HepG2 (cell line): ENCODE measurements around the gene COX7A1. TPM values are rescaled to one million over a fixed set of nuclear protein-coding genes. Genes with fewer than 3 reads are reported as not detected.
A peak's percentile ranks its signal among the peaks of the same experiment; 100 is the strongest.

Source experiments
- ARNT2 ChIP-seq: sonication (generic); formaldehyde crosslinking; IDR thresholded peaks from 2 replicates; pipeline ENCODE4 v1.8.0; 2022; ENCODE audit warnings: mild to moderate bottlenecking, low read depth, missing genetic modification reagents, moderate library complexity
- ATF4 ChIP-seq, 2 experiments: fragments of 450-650 bp in 1 of 2; sonication (generic) in 1 of 2; formaldehyde crosslinking; IDR thresholded peaks; 2 replicates each; pipeline versions ENCODE4 v1.5.0 to v1.8.0; 2020 to 2022; ENCODE audit warnings: mild to moderate bottlenecking in 1 of 2, missing genetic modification reagents in 1 of 2
- CBFB ChIP-seq: sonication (generic); formaldehyde crosslinking; IDR thresholded peaks from 2 replicates; pipeline ENCODE4 v1.4.0; 2020; ENCODE audit warnings: missing genetic modification reagents
- DNMT3B ChIP-seq: conservative IDR thresholded peaks from 2 replicates; pipeline ENCODE4 v1.6.1; 2016; ENCODE audit warnings: missing biosample characterization, control low read depth
- DR1 ChIP-seq: sonication (generic); formaldehyde crosslinking; IDR thresholded peaks from 2 replicates; pipeline ENCODE4 v1.8.0; 2021; ENCODE audit warnings: mild to moderate bottlenecking, missing genetic modification reagents, inconsistent platforms
- ELF4 ChIP-seq: sonication (generic); formaldehyde crosslinking; IDR thresholded peaks from 2 replicates; pipeline ENCODE4 v1.5.0; 2020; ENCODE audit warnings: missing genetic modification reagents, mild to moderate bottlenecking, moderate library complexity, borderline replicate concordance
- FOXA1 ChIP-seq, 2 experiments: fragments of 450-650 bp in 1 of 2; sonication (generic) in 1 of 2; formaldehyde crosslinking in 1 of 2; IDR thresholded peaks; 2 replicates each; pipeline versions ENCODE4 v1.4.0 to v1.6.1; 2016 to 2020; ENCODE audit warnings: missing genetic modification reagents in 1 of 2
- HMGXB4 ChIP-seq, 2 experiments: sonication (generic) in 1 of 2; formaldehyde crosslinking in 1 of 2; IDR thresholded peaks; 2 replicates each; pipeline versions ENCODE4 v1.4.0 to v1.6.1; 2018 to 2020; ENCODE audit warnings: missing genetic modification reagents in 2 of 2, borderline replicate concordance in 1 of 2, low read depth in 1 of 2, mild to moderate bottlenecking in 1 of 2, missing biosample characterization in 1 of 2
- ISL2 ChIP-seq: sonication (generic); formaldehyde crosslinking; IDR thresholded peaks from 2 replicates; pipeline ENCODE4 v1.5.0; 2020; ENCODE audit warnings: missing genetic modification reagents
- KDM3A ChIP-seq: IDR thresholded peaks from 2 replicates; pipeline ENCODE4 v1.6.1; 2018; ENCODE audit warnings: low read depth, missing compliant biosample characterization
- KLF11 ChIP-seq: IDR thresholded peaks from 2 replicates; pipeline ENCODE4 v1.6.1; 2016; ENCODE audit warnings: missing compliant biosample characterization
- PAX8 ChIP-seq: sonication (generic); formaldehyde crosslinking; IDR thresholded peaks from 2 replicates; pipeline ENCODE4 v1.8.0; 2022; ENCODE audit warnings: mild to moderate bottlenecking, missing genetic modification reagents, borderline replicate concordance
- PPARG ChIP-seq: conservative IDR thresholded peaks from 2 replicates; pipeline ENCODE4 v1.6.1; 2016; ENCODE audit warnings: missing biosample characterization, missing genetic modification reagents
- REPIN1 ChIP-seq: sonication (generic); formaldehyde crosslinking; IDR thresholded peaks from 2 replicates; pipeline ENCODE4 v1.8.0; 2022; ENCODE audit warnings: missing genetic modification reagents, low read depth, mild to moderate bottlenecking, borderline replicate concordance
- SALL1 ChIP-seq: sonication (generic); formaldehyde crosslinking; IDR thresholded peaks from 2 replicates; pipeline ENCODE4 v1.8.0; 2022; ENCODE audit warnings: mild to moderate bottlenecking, missing genetic modification reagents
- SOX6 ChIP-seq, 2 experiments: fragments of 450-650 bp in 1 of 2; sonication (generic) in 1 of 2; formaldehyde crosslinking in 1 of 2; IDR thresholded peaks; 2 replicates each; pipeline versions ENCODE4 v1.4.0 to v1.6.1; 2017 to 2020; ENCODE audit warnings: antibody characterized with exemption in 1 of 2, mild to moderate bottlenecking in 1 of 2, missing genetic modification reagents in 1 of 2
- ZNF672 ChIP-seq: sonication (generic); formaldehyde crosslinking; IDR thresholded peaks from 2 replicates; pipeline ENCODE4 v1.8.1; 2022; ENCODE audit warnings: missing genetic modification reagents
- polyA plus RNA-seq, 8 experiments: library from polyadenylated mRNA; depleted of rRNA in 3 of 8; stranded (reverse) in 7 of 8; unstranded in 1 of 8; fragments of >200 nt; fragmentation: Illumina TruSeq in 4 of 8; extraction: Trizol in 4 of 8; gene quantifications; 2 replicates each; pipeline versions ENCODE4 v1.2.1 to v1.2.3, GENCODE V29; 2011 to 2016; ENCODE audit warnings: low read depth in 4 of 8, missing spikeins in 1 of 8, mixed read lengths in 1 of 8; ENCODE audit not compliant: insufficient read depth in 1 of 8
- total RNA-seq, 5 experiments: library from RNA; depleted of rRNA; stranded (reverse); fragments of >200 nt; fragmentation: Illumina TruSeq; extraction: Trizol; gene quantifications; 2 replicates each; pipeline ENCODE4 v1.2.3, GENCODE V29; 2016; ENCODE audit warnings: low read depth in 1 of 5
- TF ChIP-seq, protein P1 (sequence below): sonication (generic); formaldehyde crosslinking; IDR thresholded peaks from 2 replicates; pipeline ENCODE4 v1.5.0; 2020; ENCODE audit warnings: mild to moderate bottlenecking, missing genetic modification reagents

COX7A1 gene
- total and polyA plus RNA-seq, 2 of the 13 experiments (the other 11 are each of a cell fraction or from before 2014, with no cell fraction given): not detected

- TF ChIP-seq DR1 (CRISPR knock-in tag): peak; percentile 73
- peak; percentile 25; the same call in 1 of the 2 replicates for TF ChIP-seq ISL2 (CRISPR knock-in tag)
- peak; percentile 70; the same call in 1 of the 2 replicates for TF ChIP-seq PAX8
- TF ChIP-seq ATF4 (CRISPR knock-in tag; IDR thresholded peaks at IDR 0.05): peak in 1 of 2 experiments; percentile 67; a peak in 2 of 4 replicates
- peak; percentile 84; the same call in 1 of the 2 replicates for TF ChIP-seq KLF11 (CRISPR knock-in tag)
- peak; percentile 78 for TF ChIP-seq REPIN1 (CRISPR knock-in tag)
- TF ChIP-seq ELF4 (CRISPR knock-in tag): peak; percentile 62; the same call in 1 of the 2 replicates
- peak; percentile 34; the same call in 1 of the 2 replicates for TF ChIP-seq FOXA1 (IDR thresholded peaks at IDR 0.05)
- peak; percentile 98 for TF ChIP-seq FOXA1 (CRISPR knock-in tag; IDR thresholded peaks at IDR 0.05)
- TF ChIP-seq SOX6 (IDR thresholded peaks at IDR 0.05): no peak
- TF ChIP-seq SOX6 (CRISPR knock-in tag; IDR thresholded peaks at IDR 0.05): peak; percentile 98
- TF ChIP-seq ARNT2 (CRISPR knock-in tag): no peak
- peak; percentile 59; the same call in 1 of the 2 replicates for TF ChIP-seq KDM3A (CRISPR knock-in tag)
- peak; percentile 46 to 89; a peak in 3 of 4 replicates for TF ChIP-seq HMGXB4 (CRISPR knock-in tag; IDR thresholded peaks at IDR 0.05; ENCODE audit: borderline replicate concordance in 1 of 2, low read depth in 1 of 2)
- TF ChIP-seq PPARG (CRISPR knock-in tag): peak; percentile 55; the same call in 1 of the 2 replicates
- TF ChIP-seq ZNF672 (CRISPR knock-in tag): no peak
- peak; percentile 78 for TF ChIP-seq SALL1 (CRISPR knock-in tag)
- 0 out of 2 replicates have a peak, but pooled peaks have one; percentile 41 for TF ChIP-seq CBFB (CRISPR knock-in tag)
- peak; percentile 85 for TF ChIP-seq DNMT3B
- TF ChIP-seq, protein P1, sequence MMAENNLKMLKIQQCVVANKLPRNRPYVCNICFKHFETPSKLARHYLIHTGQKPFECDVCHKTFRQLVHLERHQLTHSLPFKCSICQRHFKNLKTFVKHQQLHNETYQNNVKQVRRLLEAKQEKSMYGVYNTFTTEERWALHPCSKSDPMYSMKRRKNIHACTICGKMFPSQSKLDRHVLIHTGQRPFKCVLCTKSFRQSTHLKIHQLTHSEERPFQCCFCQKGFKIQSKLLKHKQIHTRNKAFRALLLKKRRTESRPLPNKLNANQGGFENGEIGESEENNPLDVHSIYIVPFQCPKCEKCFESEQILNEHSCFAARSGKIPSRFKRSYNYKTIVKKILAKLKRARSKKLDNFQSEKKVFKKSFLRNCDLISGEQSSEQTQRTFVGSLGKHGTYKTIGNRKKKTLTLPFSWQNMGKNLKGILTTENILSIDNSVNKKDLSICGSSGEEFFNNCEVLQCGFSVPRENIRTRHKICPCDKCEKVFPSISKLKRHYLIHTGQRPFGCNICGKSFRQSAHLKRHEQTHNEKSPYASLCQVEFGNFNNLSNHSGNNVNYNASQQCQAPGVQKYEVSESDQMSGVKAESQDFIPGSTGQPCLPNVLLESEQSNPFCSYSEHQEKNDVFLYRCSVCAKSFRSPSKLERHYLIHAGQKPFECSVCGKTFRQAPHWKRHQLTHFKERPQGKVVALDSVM: peak; percentile 63; the same call in 1 of the 2 replicates
Observed at GRCh38 chr19:36120092-36120983, 31.9 kb downstream of the COX7A1 start (continued).
